Glomerular visceral epithelial cell (primary cell): ENCODE measurements around the gene CCDC54.
A peak's percentile ranks its signal among the peaks of the same experiment; 100 is the strongest.
"Not testable (repeated sequence)": the region's sequence is repeated elsewhere in the genome, so short reads cannot be mapped to it uniquely, and the experiment has no call there.

Experiments used
- DNase-seq: peaks from one replicate; pipeline ENCODE4 v3.0.0-alpha.2; 2016; ENCODE audit errors: extremely low spot score

Gene CCDC54

DNA sequence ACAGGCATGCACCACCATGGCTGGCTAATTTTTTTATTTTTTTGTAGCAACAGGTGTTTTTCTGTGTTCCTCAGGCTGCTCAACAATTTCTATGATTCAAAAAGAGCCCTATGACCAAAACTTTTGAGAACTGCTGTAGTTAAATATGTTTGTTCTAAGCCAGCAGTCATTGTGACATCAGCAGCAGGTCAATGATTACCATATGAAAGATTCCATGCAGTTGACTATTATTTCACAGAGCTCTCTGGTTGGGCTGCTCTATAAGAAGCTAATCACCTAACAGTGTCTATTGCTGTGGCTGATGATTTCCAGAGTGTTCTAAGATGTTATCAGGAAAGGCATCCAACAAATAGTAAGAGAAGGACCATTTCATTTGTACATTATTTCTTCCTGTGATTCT, at the start of gene CCDC54:
CCDC54 (plus strand) TSS at position 289 of the 400 bp plus-strand sequence. CDS start 149 bp downstream, outside the sequence.
- DNase-seq, result peak; percentile 37

DNA sequence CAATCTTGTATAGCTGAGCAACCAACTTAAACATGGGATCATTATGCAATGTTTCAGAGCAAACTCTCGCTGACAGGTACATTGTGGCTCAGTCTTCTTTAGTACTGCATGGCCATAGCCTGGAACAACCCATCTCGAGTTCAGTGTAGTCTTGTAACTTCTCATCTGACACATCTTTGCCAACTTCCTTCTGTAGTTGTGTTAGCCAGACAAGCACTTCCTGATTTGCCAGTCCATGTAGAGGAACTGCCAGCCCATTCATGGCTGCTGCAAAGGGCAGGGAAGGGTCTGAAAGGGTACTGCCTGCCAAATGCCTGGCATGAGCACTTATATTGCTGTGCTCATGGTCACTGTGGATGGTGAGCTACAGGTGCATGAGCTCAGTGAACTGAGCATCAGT, 49.2 kb upstream of the CCDC54 start:
- DNase-seq, result no peak

DNA sequence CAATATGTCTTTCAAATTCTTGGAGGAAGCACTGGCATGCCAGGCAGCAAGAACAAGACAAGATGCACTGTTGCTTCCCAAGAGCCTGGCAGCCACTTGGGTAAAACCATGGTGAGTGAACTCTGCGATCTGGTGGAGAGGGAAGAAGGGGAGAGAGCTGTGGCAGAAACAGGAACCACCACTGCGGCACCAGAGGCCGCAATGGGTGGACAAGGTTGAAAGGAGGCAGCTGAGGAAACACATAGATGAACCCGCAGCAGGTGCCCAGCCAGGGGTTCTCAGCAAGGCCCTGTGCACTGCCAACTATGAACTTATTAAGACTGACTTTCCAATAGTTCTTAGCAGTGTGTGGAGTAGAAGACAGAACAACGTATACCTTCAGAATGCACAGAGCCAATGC, 48.2 kb upstream of the CCDC54 start:
- no peak for DNase-seq

DNA sequence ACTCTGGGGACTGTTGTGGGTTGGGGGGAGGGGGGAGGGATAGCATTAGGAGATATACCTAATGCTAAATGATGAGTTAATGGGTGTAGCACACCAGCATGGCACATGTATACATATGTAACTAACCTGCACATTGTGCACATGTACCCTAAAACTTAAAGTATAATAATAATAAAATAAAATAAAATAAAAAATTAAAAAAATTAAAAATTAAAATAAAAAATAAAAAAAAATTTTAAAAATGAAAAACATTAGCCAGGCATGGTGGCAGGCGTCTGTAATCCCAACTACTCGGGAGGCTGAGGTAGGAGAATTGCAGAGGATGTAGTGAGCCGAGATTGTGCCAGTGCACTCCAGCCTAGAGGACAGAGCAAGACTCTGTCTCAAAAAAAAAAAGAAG, 37.5 kb upstream of the CCDC54 start:
- not testable (repeated sequence) for DNase-seq

DNA sequence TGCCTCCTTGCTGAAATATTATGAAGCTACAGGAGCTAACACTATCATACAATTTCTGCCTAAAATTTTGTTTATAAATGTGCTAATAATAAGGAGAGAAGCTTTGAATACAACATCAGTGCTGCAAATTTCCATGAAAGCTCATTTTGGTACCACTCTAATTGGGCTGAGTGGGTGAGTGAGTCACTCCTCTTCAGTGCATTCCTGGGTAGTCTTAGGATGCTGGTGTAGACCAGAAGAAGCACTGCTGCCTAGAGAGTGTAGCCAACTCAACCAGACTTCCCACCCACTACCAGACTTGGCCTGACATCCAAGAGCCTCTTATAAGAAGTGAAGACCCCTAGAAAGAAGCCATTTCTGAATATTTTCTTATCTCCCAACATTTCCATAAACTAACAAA, 32.5 kb upstream of the CCDC54 start:
- DNase-seq, result no peak

DNA sequence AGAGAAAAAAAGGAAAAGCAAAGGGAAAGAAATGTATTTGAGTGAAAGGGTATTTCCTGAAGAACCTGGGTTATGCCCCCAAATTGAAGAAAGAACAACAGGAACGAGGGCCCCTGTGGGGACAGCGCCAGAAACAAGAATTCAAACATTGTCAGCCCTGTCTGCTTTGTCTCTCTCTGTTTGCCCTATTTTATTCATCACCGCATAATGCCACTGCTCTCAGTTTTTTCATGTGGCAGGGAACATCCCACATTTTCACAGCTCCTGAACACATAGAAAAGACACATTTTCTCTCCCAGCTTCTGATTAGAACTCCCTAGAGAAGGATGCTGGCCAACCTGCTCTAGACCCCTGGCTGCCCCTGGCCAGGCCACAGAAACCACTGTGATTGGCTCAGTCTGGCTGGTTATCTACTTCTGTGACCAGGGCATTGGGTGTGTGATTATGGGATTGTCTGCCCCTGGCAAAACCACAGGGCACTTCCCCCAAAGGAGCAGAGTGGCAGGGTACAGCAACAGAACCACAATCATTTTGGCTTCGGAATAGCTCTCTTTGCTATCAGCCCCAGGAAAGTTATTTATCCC, 31.3 kb upstream of the CCDC54 start:
- no peak for DNase-seq

DNA sequence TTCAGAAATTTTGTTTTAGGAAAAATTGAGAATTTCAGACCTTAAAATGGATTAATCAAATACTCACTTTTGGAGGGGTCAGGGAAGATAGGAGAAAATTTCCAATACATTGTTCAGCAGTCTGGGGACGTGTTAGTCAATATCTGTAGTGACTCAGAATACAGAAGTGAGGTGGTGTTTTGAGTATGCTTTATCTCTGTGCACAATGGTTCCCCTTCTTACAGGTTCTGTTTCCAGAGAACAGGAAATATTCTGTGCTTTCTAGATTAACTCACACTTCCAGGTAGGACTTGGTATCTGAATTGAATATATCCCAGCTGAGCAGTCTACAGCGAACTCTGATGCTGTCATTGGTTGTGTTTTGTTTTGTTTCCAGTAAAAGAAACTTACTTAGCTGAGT, 30.7 kb upstream of the CCDC54 start:
- DNase-seq, result no peak

DNA sequence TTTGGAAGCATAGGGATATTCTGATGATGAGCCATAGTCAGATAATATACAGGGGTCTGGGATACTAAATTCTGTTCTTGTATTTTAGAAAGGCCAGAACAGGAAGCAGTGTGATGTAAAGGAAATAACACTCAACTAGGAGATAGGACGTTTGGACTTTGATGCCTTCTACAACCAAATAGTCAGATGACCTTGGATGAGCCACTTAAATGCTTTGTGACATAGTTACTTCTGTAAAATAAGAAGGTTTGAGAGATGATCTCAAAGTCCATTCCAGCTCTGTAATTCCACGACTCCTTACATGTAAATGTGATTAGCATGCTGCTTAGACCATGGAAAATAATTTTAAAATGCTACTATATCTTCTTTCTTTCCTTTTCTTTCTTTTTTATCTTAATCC, 29.5 kb upstream of the CCDC54 start:
- no peak for DNase-seq

DNA sequence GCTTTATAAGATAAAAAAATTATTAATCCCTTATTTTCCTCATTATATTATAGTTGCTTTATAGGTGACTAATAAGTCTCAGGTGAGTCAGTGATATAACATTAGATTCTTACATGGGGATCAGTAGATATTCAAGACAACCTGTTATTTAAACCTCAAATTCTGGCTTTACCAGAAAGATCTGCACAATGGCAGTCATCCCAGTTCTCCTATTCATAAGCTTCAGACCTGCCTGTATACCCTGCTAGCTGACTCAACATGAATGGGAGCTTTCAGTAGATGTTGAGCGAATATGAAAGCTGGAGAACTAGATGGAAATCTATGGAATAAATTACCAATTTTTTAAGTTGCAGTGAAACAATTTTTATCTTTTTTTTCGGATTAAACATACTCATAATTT, 20.5 kb upstream of the CCDC54 start:
- no peak for DNase-seq

DNA sequence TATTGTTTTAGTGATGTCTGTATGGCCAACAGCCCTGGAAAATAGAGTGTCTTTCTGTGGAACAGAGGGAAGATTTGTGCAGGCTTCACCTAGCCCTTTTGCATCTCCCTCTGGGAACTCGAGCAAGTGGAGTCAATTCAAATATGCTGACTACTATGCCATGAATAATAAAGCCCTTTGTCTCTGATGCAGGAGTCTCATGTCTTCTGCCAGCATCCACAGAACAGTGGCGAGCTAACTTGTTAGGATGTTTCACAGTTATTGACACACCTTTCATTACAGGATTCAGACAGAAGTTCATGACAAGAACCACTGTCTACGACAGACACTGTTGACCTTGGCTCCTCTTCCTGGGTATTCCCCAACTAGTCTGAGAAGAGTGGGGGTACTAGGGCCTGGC, 15.6 kb upstream of the CCDC54 start:
- DNase-seq, result no peak

DNA sequence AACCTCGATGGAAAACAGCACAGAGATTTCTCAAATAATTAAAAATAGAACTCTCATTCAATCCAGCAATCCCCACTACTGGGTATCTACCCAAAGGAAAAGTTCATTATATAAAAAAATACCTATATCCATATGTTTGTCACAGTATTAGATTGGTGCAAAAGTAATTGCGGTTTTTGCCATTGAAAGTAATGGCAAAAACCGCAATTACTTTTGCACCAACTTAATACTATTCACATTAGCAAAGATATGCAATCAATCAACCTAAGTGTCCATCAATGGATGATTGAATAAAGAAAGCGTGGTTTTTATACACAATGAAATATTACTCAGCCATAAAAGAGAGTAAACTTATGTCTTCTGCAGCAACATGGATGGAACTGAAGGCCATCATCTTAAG, 12.2 kb upstream of the CCDC54 start:
- no peak for DNase-seq

DNA sequence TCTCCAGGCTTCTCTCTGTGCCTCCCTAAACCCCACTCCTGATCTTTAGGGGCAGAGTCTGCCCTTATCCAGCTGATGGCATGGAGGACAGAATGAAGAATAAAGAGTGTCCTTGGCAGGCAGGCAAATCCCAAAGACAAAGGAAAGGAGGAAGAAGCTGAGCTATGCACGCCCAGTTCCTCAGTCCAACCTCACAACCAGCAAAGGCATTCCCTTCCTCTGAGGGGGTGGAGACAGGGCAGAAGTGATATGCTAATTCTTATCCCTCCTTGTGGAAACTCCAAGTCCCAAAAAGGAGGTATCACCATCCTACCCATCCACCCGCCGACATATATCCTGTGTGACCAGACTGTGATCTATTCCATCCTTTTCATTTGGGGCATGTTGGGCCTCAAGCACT, 10.5 kb upstream of the CCDC54 start:
- DNase-seq, result no peak

DNA sequence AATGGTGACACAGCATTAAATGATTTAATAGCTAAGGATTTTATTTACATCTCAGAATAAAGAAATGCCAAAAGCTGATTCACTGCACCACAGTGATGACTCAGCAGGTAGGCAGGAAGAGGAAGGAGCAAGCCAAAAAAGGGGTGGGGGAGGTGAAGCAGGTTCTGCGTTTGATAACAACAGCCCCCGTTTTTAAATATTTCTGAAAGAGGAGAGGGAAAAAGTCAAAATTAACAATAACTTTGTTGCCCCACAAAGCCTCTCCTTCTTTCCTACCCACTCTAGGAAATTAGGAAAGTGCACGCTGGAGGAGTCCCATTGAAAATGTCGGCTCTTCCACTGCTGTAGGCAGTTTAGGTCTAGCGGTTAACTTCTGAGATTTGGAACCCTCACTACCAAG, 9.9 kb upstream of the CCDC54 start:
- peak; percentile 60 for DNase-seq

DNA sequence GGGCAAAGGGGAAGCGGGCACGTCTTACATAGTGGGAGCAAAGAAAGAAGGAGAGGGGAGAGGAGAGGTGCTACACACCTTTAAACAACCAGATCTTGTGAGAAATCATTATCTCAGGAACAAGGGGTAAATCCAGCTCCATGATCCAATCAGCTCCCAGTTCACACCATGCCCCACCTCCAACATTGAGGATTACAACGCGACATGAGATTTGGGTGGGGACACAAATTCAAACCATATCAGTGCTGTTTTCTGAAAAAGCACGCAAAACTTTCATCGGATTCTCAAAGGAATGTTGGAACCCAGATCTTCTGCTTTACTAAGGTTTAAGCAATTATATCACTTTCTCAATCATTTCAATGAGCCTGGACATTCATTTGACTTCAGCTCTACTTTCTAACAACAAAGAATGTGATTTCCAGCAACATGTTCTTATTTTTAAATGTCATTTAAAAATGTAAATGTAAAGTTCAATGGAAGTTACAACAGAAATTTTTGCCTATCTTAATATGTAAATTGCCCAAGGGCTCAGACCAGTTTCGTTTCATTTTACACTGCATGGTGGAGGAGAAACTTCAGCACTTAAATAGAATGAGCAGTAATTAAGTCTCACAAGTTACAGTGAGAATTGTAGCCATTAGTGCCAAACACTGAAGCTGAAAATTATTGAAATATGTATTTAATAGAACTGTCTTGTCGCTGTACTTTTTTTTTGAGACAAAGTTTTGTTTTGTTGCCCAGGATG, 8.4 kb upstream of the CCDC54 start:
- DNase-seq, result no peak

DNA sequence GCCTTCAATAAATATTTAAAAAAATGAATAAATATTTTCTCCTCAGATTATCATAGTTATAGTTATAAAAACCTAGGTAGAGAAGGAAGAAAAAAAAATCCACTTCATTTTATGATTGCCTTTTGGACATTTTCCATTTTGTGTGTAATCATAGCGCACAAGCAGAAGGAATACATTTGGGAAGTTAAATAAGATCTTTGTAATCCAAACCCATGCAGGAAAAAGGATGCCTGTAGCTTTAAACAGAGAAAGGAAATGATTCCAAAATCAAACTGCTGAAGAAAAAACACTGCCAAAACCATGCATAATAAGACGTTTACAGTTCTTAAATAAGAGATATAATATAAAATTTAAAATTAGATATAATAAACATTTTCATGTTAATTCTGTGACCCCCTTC, 7.4 kb upstream of the CCDC54 start:
- DNase-seq, result no peak

DNA sequence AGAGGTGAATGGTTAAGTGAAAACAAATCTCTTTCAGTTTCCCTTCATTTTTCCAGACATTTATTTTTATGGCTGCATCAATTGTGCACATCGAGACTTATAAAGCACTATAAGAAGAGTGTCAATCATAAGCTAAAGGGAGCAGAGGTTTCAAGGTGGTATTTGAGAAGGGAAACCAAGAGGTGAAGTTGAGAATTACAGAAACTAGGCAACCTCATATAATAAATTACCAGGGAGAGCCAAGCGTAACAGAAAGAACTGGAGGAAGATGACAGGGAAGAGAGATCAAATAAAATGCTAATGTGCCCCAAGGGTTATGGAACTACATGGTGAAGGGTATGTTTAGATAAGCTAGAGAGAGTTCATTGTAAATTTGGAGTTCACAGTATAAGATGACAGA, 6.3 kb upstream of the CCDC54 start:
- peak; percentile 12 for DNase-seq

DNA sequence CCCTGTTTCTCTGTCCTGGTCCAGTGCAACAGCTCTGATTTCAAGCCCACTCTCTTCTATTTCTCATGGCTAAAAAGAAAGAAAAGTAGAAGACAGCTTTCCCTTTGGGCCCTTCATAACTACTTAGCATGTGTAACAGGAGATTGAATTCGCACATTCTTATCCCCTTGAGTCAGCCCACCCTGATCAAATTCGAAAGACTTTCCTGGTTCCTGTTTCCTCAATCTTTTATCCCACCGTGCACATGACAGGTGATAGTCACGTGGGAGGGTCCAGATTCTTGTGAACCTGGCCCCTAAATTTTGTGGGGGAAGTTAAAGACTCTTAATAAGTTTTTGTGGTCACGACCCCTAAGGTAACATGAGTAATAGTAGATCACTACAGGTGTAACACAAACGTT, 4.7 kb upstream of the CCDC54 start:
- no peak for DNase-seq

DNA sequence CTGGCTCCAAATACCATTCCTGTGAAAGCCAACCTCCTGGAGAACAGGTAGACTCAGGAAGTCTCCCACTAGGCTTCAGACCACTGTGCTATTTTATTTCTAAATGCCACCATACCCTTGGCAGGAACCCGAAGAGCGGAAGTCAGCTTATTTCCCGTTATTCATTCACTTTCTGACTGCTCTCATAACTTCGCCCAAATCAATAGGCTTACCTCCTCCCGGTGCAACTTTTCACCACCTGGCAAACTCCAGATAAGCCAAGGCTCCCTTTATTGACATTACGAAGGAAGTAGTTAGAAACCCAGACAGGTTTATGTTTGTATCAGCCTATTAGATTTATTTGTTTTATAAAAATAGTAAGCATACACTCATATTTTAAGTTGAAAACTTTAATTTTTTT, 3.3 kb upstream of the CCDC54 start:
- no peak for DNase-seq

DNA sequence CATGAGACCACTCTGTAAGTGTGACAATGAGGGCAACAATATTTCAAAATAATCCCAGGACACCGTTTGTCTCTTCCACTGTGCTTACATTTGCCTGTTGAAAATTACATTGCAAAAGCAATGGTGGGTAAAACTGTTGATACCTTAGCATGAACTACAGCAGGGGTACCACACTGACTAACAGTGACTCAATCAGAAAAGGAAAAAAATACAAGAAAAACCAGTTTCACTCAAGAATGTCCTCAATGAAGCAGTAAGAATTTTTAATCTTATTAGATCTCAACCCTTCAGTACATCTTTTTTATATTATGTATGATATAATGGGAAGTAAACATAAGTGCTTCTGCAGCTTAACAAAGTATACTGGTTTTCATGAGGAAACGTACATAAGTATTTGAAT, 1.6 kb upstream of the CCDC54 start:
- DNase-seq, result no peak

DNA sequence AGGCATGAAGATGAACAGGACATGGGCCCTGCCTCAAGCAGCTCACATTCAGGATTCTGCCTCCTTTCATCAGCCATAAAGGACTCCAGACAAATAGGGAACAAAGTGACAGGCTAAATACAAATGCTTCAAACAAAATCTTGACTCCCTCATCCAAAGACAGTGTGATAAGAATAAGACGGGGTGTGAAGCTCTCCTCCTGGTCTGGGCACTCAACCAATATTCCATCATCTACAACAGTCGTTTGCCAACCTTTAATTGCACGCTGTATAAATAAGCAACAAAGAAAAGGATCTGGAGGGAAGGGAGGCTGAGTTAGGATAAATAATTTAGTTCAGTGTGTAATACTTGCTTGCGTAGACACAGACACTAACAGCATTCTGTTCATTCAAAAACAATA, 5.4 kb downstream of the CCDC54 start:
- no peak for DNase-seq

DNA sequence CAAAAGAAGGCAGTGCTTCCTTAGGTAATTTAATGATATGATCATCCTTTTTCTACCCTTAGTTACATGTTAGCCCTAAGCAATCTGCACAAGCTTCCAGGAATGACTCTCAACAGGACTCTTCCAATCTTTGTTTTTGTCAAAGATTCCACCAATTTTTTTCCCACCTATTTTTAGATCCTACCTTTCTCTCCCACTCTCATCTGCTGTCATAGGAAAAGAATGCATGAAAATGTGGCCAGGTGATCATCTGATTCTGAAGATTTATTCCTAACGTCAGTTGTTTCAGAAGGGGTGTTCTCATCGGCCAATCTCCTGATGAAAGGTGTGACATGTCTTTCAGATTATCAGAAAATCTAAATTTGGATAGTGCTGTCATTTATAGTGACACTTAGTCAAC, 7.2 kb downstream of the CCDC54 start:
- DNase-seq, result no peak

DNA sequence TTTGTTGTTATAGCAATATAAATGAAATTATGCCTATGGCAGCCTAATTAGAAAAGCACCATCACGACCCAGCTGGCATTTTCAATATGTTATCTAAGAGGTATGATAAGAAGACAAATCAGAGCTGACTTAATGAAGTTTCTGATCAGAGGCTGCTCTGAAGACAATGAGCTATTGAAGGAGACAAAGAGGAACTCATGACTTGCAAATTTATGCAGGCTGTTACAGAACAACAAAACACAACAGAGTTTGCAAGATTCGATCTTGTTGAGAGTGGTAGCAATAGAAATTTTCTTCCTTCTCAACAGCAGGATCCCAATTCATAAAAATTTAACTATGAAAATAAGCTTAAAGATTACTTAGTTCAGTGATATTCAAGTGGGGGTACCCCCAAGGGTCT, 7.7 kb downstream of the CCDC54 start:
- no peak for DNase-seq

DNA sequence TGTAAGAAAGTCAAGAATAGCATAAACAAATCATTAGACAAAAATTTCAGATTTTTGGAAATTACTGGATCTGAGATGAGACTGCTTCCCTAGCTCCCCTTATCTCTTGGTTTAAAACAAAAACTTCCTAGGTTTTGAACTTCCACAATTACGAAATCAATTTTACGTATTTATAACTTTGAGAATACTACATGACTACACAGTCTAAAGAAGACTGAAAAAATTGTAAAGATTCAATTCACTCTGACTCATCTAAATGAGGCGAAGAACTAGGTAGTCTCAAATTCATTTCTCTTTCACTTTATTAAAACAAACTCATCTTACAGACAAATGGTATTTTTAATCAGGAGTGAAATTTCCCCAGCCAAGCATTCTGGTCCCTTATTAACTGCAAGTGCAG, 10.3 kb downstream of the CCDC54 start:
- no peak for DNase-seq
